GM12878 (cell line): Measurements from ENCODE around the gene DYNLT4. TPM values are rescaled to one million over a fixed set of nuclear protein-coding genes. Genes with fewer than 3 reads are reported as not detected.

ENCODE experiments used
- ATAC-seq: fragments of 200-7000 bp; cut with Tn5 transposase; 3 replicates; pipeline ENCODE4 v1.9.1; 2020; ENCODE audit warnings: mild to moderate bottlenecking, moderate library complexity
- BruUV-seq: library from RNA; stranded (reverse); fragments of 400-500 nt; replicated peaks from 2 replicates; lab custom pipeline; 2021; lab: Mats Ljungman, UMichigan
- CTCF ChIA-PET: fragments of 300-600 bp; sonication (Branson Sonifier 250); formaldehyde crosslinking; extraction: SDS; loops from one replicate; lab custom pipeline; 2021; ENCODE audit warnings: inconsistent platforms; lab: Yijun Ruan, JAX
- POLR2A ChIA-PET: fragments of 350-600 bp; formaldehyde crosslinking; extraction: SDS; loops from one replicate; lab custom pipeline; 2021; ENCODE audit warnings: inconsistent platforms; lab: Charles Lee
- RAD21 ChIA-PET: fragments of 300-600 bp; sonication (Branson Sonifier 250); formaldehyde crosslinking; loops from one replicate; lab custom pipeline; 2023; ENCODE audit warnings: antibody characterized with exemption; ENCODE audit not compliant: unreplicated experiment; lab: Charles Lee
- SMC1A ChIA-PET: fragments of 300-600 bp; sonication (Branson Sonifier 250); formaldehyde crosslinking; loops from one replicate; lab custom pipeline; 2023; ENCODE audit not compliant: unreplicated experiment, uncharacterized antibody; lab: Charles Lee
- DNase-seq: peaks from one replicate; pipeline ENCODE4 v3.0.0-alpha.2; 2011; ENCODE audit warnings: low read depth, low spot score
- FAIRE-seq: peaks from 3 replicates; lab custom pipeline; 2011; peaks lifted over from hg19 to GRCh38; lab: Jason Lieb, UNC
- H2AFZ ChIP-seq: 2 replicates; pipeline ENCODE4 v1.6.0; 2011; ENCODE audit warnings: low read depth, low read length, control low read depth; ENCODE audit not compliant: control insufficient read depth
- H3K27ac ChIP-seq: 2 replicates; pipeline ENCODE4 v1.5.1; 2011; ENCODE audit warnings: control low read depth; ENCODE audit not compliant: control insufficient read depth, insufficient read depth
- H3K27me3 ChIP-seq, 2 experiments: replicated peaks in 1 of 2; 2 replicates each; pipeline versions ENCODE4 v1.6.0 to v1.6.1; 2011; ENCODE audit warnings: low read length in 1 of 2; ENCODE audit not compliant: control insufficient read depth in 2 of 2, insufficient read depth in 2 of 2
- H3K36me3 ChIP-seq, 2 experiments: 2 replicates each; pipeline ENCODE4 v1.5.1; 2011; ENCODE audit warnings: low read length in 1 of 2; ENCODE audit not compliant: control insufficient read depth in 2 of 2, insufficient read depth in 2 of 2
- H3K4me1 ChIP-seq: 2 replicates; pipeline ENCODE4 v1.6.1; 2011; ENCODE audit warnings: mild to moderate bottlenecking, low read length, moderate library complexity, mixed read lengths; ENCODE audit not compliant: control insufficient read depth, insufficient read depth
- H3K4me2 ChIP-seq: 2 replicates; pipeline ENCODE4 v1.6.0; 2011; ENCODE audit warnings: control low read depth; ENCODE audit not compliant: control insufficient read depth, insufficient read depth
- H3K4me3 ChIP-seq: fragments of 200-600 bp; sonication (generic); 2 replicates; pipeline ENCODE4 v1.5.1; 2016
- H3K79me2 ChIP-seq: 2 replicates; pipeline ENCODE4 v1.6.0; 2011; ENCODE audit warnings: low read length; ENCODE audit not compliant: control insufficient read depth, insufficient read depth
- H3K9ac ChIP-seq: 2 replicates; pipeline ENCODE4 v1.8.0; 2011; ENCODE audit warnings: low read length, control low read depth, mixed read lengths; ENCODE audit not compliant: control insufficient read depth, insufficient read depth
- H3K9me3 ChIP-seq: replicated peaks from 3 replicates; pipeline ENCODE4 v1.5.1; 2011; ENCODE audit warnings: mild to moderate bottlenecking, low read length; ENCODE audit not compliant: control insufficient read depth, insufficient read depth
- H4K20me1 ChIP-seq: 2 replicates; pipeline ENCODE4 v1.6.0; 2011; ENCODE audit not compliant: control insufficient read depth, insufficient read depth
- DPF2 ChIP-seq: fragments of 450-650 bp; IDR thresholded peaks from 2 replicates; pipeline ENCODE4 v1.6.1; 2017; ENCODE audit warnings: mild to moderate bottlenecking
- EED ChIP-seq: sonication (generic); IDR thresholded peaks from 2 replicates; pipeline ENCODE4 v1.6.1; 2016; ENCODE audit warnings: antibody characterized with exemption, low read depth
- IKZF1 ChIP-seq: fragments of 450-650 bp; conservative IDR thresholded peaks from 2 replicates; pipeline ENCODE4 v1.6.1; 2017; ENCODE audit warnings: antibody characterized with exemption, mild to moderate bottlenecking
- IKZF2 ChIP-seq, 2 experiments: fragments of 450-650 bp; IDR thresholded peaks; 2 replicates each; pipeline ENCODE4 v1.6.1; 2017; ENCODE audit warnings: mild to moderate bottlenecking in 2 of 2, moderate library complexity in 2 of 2
- IRF4 ChIP-seq: IDR thresholded peaks from 2 replicates; pipeline ENCODE4 v1.6.1; 2011; ENCODE audit warnings: low read depth, low read length
- JUND ChIP-seq: IDR thresholded peaks from 2 replicates; pipeline ENCODE4 v1.6.1; 2012; ENCODE audit warnings: low read depth, mild to moderate bottlenecking, low read length, improper control_type of control experiment, moderate library complexity
- POLR2AphosphoS5 ChIP-seq: IDR thresholded peaks from 2 replicates; pipeline ENCODE4 v1.6.1; 2011; ENCODE audit warnings: mild to moderate bottlenecking, low read length, inconsistent platforms
- RUNX3 ChIP-seq: IDR thresholded peaks from 2 replicates; pipeline ENCODE4 v1.6.1; 2012; ENCODE audit warnings: low read length, inconsistent platforms
- SPI1 ChIP-seq: IDR thresholded peaks from 2 replicates; pipeline ENCODE4 v1.6.1; 2011; ENCODE audit warnings: low read depth, mild to moderate bottlenecking, low read length, moderate library complexity, borderline replicate concordance; ENCODE audit not compliant: insufficient read depth
- WGBS: methylation state at CpG from one replicate; pipeline ENCODE4 v1.1.6; 2016; ENCODE audit warnings: low lambda C conversion rate; ENCODE audit not compliant: insufficient replicate concordance, insufficient coverage; ENCODE audit errors: missing lambda C conversion rate; 5-methylcytosine and 5-hydroxymethylcytosine counted together
- in situ Hi-C: fragments of 300-500 bp; cut with MboI; formaldehyde crosslinking; loops from 9 replicates; pipeline ENCODE4 v1.14.3; 2018; ENCODE audit warnings: mixed read lengths
- intact Hi-C: fragments of 100-400 bp; cut with micrococcal nuclease; formaldehyde crosslinking; loops from one replicate; pipeline ENCODE4 v1.14.2; 2022; ENCODE audit not compliant: unreplicated experiment
- polyA plus RNA-seq, 11 experiments: library from polyadenylated mRNA; depleted of rRNA in 4 of 11; unstranded in 6 of 11; stranded (reverse) in 5 of 11; fragments of >200 nt; fragmentation: Nextera tagmentation in 4 of 11; fragmentation: Illumina TruSeq in 1 of 11; extraction: Ambion mirVana in 4 of 11; extraction: Trizol in 1 of 11; gene quantifications; 1 replicate in 1 of 11; 2 replicates in 10 of 11; pipeline versions ENCODE4 v1.2.1 to v1.2.3, GENCODE V29; 2011 to 2016; ENCODE audit warnings: inconsistent platforms in 2 of 11, missing spikeins in 2 of 11, low read depth in 1 of 11
- total RNA-seq, 4 experiments: library from RNA; depleted of rRNA in 3 of 4; stranded (reverse); fragments of >200 nt in 3 of 4; fragmentation: Illumina TruSeq in 1 of 4; extraction: Trizol in 1 of 4; gene quantifications; 2 replicates each; pipeline versions ENCODE4 v1.2.1 to v1.2.3, GENCODE V29; 2013 to 2021
- TF ChIP-seq, protein P1 (sequence below): IDR thresholded peaks from 2 replicates; pipeline ENCODE4 v1.6.1; 2012; ENCODE audit warnings: mild to moderate bottlenecking, low read depth, low read length

The DYNLT4 gene
- total and polyA plus RNA-seq, 10 of the 15 experiments (the other 5 are each of a cell fraction or from before 2014, with no cell fraction given): 0.23 to 0.28 TPM; not detected in 8

GRCh38 chr1:44851308-44851707, 44.2 kb upstream of the DYNLT4 start:
- H3K4me2 ChIP-seq: no peak overlapping the region
- H4K20me1 ChIP-seq: no peaks in the 10 kb centered on the region
- no peak overlapping the region for H3K27ac ChIP-seq
- peak; percentile 55; the same call in 1 of the 2 replicates for TF ChIP-seq EED
- TF ChIP-seq POLR2AphosphoS5: no peak
- TF ChIP-seq, protein P1, sequence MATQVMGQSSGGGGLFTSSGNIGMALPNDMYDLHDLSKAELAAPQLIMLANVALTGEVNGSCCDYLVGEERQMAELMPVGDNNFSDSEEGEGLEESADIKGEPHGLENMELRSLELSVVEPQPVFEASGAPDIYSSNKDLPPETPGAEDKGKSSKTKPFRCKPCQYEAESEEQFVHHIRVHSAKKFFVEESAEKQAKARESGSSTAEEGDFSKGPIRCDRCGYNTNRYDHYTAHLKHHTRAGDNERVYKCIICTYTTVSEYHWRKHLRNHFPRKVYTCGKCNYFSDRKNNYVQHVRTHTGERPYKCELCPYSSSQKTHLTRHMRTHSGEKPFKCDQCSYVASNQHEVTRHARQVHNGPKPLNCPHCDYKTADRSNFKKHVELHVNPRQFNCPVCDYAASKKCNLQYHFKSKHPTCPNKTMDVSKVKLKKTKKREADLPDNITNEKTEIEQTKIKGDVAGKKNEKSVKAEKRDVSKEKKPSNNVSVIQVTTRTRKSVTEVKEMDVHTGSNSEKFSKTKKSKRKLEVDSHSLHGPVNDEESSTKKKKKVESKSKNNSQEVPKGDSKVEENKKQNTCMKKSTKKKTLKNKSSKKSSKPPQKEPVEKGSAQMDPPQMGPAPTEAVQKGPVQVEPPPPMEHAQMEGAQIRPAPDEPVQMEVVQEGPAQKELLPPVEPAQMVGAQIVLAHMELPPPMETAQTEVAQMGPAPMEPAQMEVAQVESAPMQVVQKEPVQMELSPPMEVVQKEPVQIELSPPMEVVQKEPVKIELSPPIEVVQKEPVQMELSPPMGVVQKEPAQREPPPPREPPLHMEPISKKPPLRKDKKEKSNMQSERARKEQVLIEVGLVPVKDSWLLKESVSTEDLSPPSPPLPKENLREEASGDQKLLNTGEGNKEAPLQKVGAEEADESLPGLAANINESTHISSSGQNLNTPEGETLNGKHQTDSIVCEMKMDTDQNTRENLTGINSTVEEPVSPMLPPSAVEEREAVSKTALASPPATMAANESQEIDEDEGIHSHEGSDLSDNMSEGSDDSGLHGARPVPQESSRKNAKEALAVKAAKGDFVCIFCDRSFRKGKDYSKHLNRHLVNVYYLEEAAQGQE: no peak
- 0 out of 2 replicates have a peak, but pooled peaks have one; percentile 19 for TF ChIP-seq IKZF1
- peak; percentile 27; the same call in 1 of the 2 replicates for TF ChIP-seq RUNX3
- 0 out of 2 replicates have a peak, but pooled peaks have one; percentile 11 for TF ChIP-seq IRF4
- 0 out of 2 replicates have a peak, but pooled peaks have one; percentile 16 for TF ChIP-seq DPF2
- TF ChIP-seq IKZF2 (IDR thresholded peaks at IDR 0.05): 0 out of 4 replicates have a peak, but pooled peaks have one; percentile 23 to 49
- no peak for TF ChIP-seq JUND
- peak; percentile 87 for TF ChIP-seq SPI1
- BruUV-seq: no TSS peak
- ChIA-PET RAD21 (no interaction called here), CTCF (interaction anchor here (0.8 kb wide), 1 partner anchor 15 kb away, joined by 3 read pairs; no protein-coding TSS in a partner anchor), SMC1A (no interaction called here), POLR2A (no interaction called here)
- 74% methylated on average over 1 of the region's 1 CpG for WGBS
- H3K9me3 ChIP-seq: no peaks in the 10 kb centered on the region
- no peak overlapping the region for H2AFZ ChIP-seq
- H3K4me3 ChIP-seq: no peak overlapping the region
- H3K79me2 ChIP-seq: no peaks in the 10 kb centered on the region
- no peaks in the 10 kb centered on the region; a peak in 2 of 4 replicates for H3K36me3 ChIP-seq
- peak; percentile 76 for ATAC-seq
- no peak overlapping the region for H3K9ac ChIP-seq
- H3K27me3 ChIP-seq: no peaks in the 10 kb centered on the region
- no peak for FAIRE-seq
- in situ Hi-C loops (no loop called here), intact Hi-C loops (no loop called here)
- DNase-seq: no peak
- H3K4me1 ChIP-seq: peaks cover 3% of the 10 kb centered on the region; the same call in 1 of the 2 replicates
